Testis (tissue), 3 donors: ENCODE results near the gene PEX5. TPM values are rescaled to one million over a fixed set of nuclear protein-coding genes. Genes with fewer than 3 reads are reported as not detected.
"Not testable (repeated sequence)": the region's sequence is repeated elsewhere in the genome, so short reads cannot be mapped to it uniquely, and the experiment has no call there.

Experiments
- DNase-seq: peaks from one replicate; pipeline ENCODE4 v3.0.0-alpha.2; 2019
- H3K27ac ChIP-seq, 2 donors: fragments of 200-600 bp; sonication (generic); one replicate each; pipeline ENCODE4 v1.5.1; 2019
- H3K27me3 ChIP-seq: fragments of 200-600 bp; sonication (generic); one replicate; pipeline ENCODE4 v1.5.1; 2019
- H3K36me3 ChIP-seq: fragments of 200-600 bp; sonication (generic); one replicate; pipeline ENCODE4 v1.5.1; 2017; ENCODE audit warnings: low read depth; ENCODE audit errors: missing control alignments
- H3K4me1 ChIP-seq: fragments of 200-600 bp; sonication (generic); one replicate; pipeline ENCODE4 v1.5.1; 2019
- H3K4me3 ChIP-seq, 2 donors: fragments of 200-600 bp; sonication (generic); one replicate each; pipeline ENCODE4 v1.5.1; 2017 to 2019
- H3K9me3 ChIP-seq: fragments of 200-600 bp; sonication (generic); one replicate; pipeline ENCODE4 v1.5.1; 2017
- POLR2A ChIP-seq: fragments of 450-650 bp; IDR thresholded peaks from one replicate; pipeline ENCODE4 v1.6.1; 2017; ENCODE audit warnings: antibody characterized with exemption, mild to moderate bottlenecking, moderate library complexity
- WGBS, 2 donors: methylation state at CpG; one replicate each; pipeline ENCODE4 v1.1.5; 2018; 5-methylcytosine and 5-hydroxymethylcytosine counted together
- intact Hi-C: fragments of 100-400 bp; cut with DNase I; formaldehyde crosslinking; loops from one replicate; pipeline ENCODE4 v1.15.1; 2023; ENCODE audit warnings: low total_unique reads
- polyA plus RNA-seq: library from polyadenylated mRNA; stranded (reverse); fragments of 350-450 nt; fragmentation: Illumina TruSeq; extraction: RNeasy Lipid Tissue Mini Kit (QIAGEN cat#74804); gene quantifications from one replicate; pipeline ENCODE4 v1.2.3, GENCODE V29; 2014; ENCODE audit warnings: low read depth, low replicate concordance; ENCODE audit not compliant: insufficient read depth
- total RNA-seq, 2 donors: library from RNA; depleted of rRNA; stranded (reverse); fragments of >200 nt; gene quantifications; one replicate each; pipeline ENCODE4 v1.2.3, GENCODE V29; 2016
- TF ChIP-seq, protein P1 (sequence below), 3 experiments: fragments of 450-650 bp in 2 of 3; fragments of 200-600 bp in 1 of 3; sonication (generic) in 1 of 3; IDR thresholded peaks; one replicate each; pipeline ENCODE4 v1.5.1; 2016 to 2019; ENCODE audit warnings: antibody characterized with exemption in 3 of 3, mild to moderate bottlenecking in 2 of 3, moderate library complexity in 1 of 3

PEX5 gene
- total and polyA plus RNA-seq, 3 donors from 2014 or later, result 120 to 134 (median 121) TPM

GRCh38 chr12:7180685-7181084, 8.8 kb upstream of the PEX5 start:
- intact Hi-C loops, result no loop called here
- Histone ChIP-seq H3K9me3 (no peaks in the 10 kb centered on the region), H3K27ac (no peak overlapping the region), H3K36me3 (no peaks in the 10 kb centered on the region), H3K4me3 (no peak overlapping the region), H3K4me1 (no peaks in the 10 kb centered on the region), H3K27me3 (no peaks in the 10 kb centered on the region)
- 61 to 85% methylated on average over 1 of the region's 1 CpG for WGBS, 2 donors
- DNase-seq, result no peak
- no peak for TF ChIP-seq POLR2A
- TF ChIP-seq, protein P1, sequence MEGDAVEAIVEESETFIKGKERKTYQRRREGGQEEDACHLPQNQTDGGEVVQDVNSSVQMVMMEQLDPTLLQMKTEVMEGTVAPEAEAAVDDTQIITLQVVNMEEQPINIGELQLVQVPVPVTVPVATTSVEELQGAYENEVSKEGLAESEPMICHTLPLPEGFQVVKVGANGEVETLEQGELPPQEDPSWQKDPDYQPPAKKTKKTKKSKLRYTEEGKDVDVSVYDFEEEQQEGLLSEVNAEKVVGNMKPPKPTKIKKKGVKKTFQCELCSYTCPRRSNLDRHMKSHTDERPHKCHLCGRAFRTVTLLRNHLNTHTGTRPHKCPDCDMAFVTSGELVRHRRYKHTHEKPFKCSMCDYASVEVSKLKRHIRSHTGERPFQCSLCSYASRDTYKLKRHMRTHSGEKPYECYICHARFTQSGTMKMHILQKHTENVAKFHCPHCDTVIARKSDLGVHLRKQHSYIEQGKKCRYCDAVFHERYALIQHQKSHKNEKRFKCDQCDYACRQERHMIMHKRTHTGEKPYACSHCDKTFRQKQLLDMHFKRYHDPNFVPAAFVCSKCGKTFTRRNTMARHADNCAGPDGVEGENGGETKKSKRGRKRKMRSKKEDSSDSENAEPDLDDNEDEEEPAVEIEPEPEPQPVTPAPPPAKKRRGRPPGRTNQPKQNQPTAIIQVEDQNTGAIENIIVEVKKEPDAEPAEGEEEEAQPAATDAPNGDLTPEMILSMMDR (IDR thresholded peaks at IDR 0.05), result no peak

DNA sequence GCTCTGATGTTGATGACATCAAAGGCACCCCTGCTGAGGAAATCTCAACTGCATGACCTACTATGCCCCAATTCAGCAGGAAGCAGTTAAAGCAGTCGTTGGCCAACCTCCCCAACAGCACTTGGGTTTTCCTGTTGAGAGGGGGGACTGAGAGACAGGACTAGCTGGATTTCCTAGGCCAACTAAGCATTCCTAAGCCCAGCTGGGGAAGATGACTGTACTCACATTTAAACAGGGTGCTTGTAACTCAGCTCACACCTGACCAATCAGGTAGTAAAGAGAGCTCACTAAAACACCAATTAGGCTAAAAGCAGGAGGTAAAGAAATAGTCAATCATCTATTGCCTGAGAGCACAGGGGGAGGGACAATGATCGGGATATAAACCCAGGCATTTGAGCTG, 3.4 kb upstream of the PEX5 start:
- DNase-seq, intact Hi-C loops, H3K27me3 ChIP-seq, H3K36me3 ChIP-seq, H3K9me3 ChIP-seq, H3K4me3 ChIP-seq, H3K27ac ChIP-seq: not testable (repeated sequence)
- H3K4me1 ChIP-seq, result peaks cover 12% of the 10 kb centered on the region
- 48 to 57% methylated on average over 2 of the region's 2 CpGs for WGBS, 2 donors

- Histone ChIP-seq H3K27ac (peak overlapping the region; percentile 85 to 94), H3K4me3 (peak overlapping the region; percentile 79 to 91), H3K27me3 (no peaks in the 10 kb centered on the region), H3K9me3 (no peaks in the 10 kb centered on the region), H3K4me1 (peaks cover 26% of the 10 kb centered on the region), H3K36me3 (no peaks in the 10 kb centered on the region)
- 5 to 7% methylated on average over 21 of the region's 21 CpGs for WGBS, 2 donors
- intact Hi-C loops, result no loop called here
- TF ChIP-seq, protein P1 (IDR thresholded peaks at IDR 0.05), result peak; percentile 29 to 58 (median 43)
- no peak for TF ChIP-seq POLR2A
- peak; percentile 81 for DNase-seq
Measured at GRCh38 chr12:7188562-7189397, 706 bp upstream of the PEX5 start.

DNA sequence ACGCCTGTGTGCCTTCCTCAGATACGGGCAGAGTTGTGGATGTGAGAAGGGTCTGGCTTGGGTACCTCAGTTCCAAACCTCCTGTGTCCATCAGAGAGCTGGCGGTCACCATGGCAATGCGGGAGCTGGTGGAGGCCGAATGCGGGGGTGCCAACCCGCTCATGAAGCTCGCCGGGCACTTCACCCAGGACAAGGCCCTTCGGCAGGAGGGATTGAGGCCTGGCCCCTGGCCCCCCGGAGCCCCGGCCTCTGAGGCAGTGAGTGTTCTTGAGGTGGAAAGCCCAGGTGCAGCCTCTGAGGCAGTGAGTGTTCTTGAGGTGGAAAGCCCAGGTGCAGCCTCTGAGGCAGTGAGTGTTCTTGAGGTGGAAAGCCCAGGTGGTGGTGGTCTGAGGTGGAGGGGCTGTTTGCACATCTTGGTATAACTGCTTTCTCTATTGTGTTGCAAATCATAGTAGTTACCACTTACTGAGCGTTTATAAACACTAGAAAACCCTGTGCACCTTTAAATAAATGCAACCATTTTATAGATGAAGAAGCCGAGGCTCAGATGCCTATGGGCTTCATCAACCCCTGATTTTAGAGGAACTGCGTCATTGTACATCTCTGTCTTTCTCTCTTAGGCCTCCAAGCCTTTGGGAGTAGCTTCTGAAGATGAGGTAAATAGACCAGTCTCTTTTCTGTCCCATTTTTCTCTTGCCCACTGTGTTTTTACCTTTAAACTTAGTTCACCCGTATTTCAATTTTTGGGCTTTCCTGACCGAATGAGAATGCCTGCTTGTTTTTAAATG, 976 bp downstream of the PEX5 start:
- Histone ChIP-seq H3K36me3 (no peaks in the 10 kb centered on the region), H3K27me3 (no peaks in the 10 kb centered on the region), H3K4me3 (peak overlapping the region; percentile 79 to 91), H3K9me3 (no peaks in the 10 kb centered on the region), H3K27ac (peak overlapping the region; percentile 85 to 94), H3K4me1 (peaks cover 32% of the 10 kb centered on the region)
- TF ChIP-seq, protein P1 (IDR thresholded peaks at IDR 0.05), result no peak
- TF ChIP-seq POLR2A, result no peak
- peak; percentile 72 for DNase-seq
- intact Hi-C loops, result no loop called here
- WGBS, 2 donors, result 11 to 17% methylated on average over 13 to 14 of the region's 17 CpGs

GRCh38 chr12:7193674-7194073, 4.2 kb downstream of the PEX5 start:
- intact Hi-C loops, result no loop called here
- no peaks in the 10 kb centered on the region for H3K9me3 ChIP-seq
- H3K4me3 ChIP-seq, result no peak overlapping the region
- no peak overlapping the region for H3K27ac ChIP-seq
- no peak for DNase-seq
- 48 to 71% methylated on average over 2 of the region's 2 CpGs for WGBS, 2 donors
- peaks cover 29% of the 10 kb centered on the region for H3K4me1 ChIP-seq
- TF ChIP-seq, protein P1 (IDR thresholded peaks at IDR 0.05), result no peak
- TF ChIP-seq POLR2A, result no peak
- no peaks in the 10 kb centered on the region for H3K27me3 ChIP-seq
- H3K36me3 ChIP-seq, result no peaks in the 10 kb centered on the region
